ENCODE measurements around the gene NEGR1. TPM values are rescaled to one million over a fixed set of nuclear protein-coding genes. Genes with fewer than 3 reads are reported as not detected.

The NEGR1 gene
- total RNA-seq, 1 experiment from 2014 or later = 1.3 TPM

GRCh38 chr1:72235062-72235461, 47.3 kb downstream of the NEGR1 start:
- DNase-seq (ENCODE audit: low read depth) = no peak

DNA sequence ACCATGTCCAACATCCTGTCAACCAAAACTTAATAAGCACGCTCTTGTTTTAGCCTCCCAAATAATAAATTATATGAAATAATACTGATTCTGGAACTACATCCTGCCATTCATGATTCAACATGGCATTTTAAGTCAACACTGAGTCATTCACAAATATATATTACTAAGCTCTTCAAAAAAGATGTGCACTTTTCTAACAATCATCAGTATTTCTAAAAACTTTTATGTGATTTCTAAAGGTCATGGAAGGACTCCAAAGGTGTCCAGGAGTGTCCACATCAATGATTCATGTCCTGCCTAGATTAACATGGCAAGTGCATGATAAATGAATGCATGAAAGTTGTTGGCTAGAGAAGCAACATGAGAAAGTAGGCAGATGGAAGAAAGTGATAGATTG, 51.6 kb downstream of the NEGR1 start:
- DNase-seq (ENCODE audit: low read depth) = peak; percentile 68

GRCh38 chr1:72229893-72230292, 52.4 kb downstream of the NEGR1 start:
- peak; percentile 22 for DNase-seq (ENCODE audit: low read depth)

DNA sequence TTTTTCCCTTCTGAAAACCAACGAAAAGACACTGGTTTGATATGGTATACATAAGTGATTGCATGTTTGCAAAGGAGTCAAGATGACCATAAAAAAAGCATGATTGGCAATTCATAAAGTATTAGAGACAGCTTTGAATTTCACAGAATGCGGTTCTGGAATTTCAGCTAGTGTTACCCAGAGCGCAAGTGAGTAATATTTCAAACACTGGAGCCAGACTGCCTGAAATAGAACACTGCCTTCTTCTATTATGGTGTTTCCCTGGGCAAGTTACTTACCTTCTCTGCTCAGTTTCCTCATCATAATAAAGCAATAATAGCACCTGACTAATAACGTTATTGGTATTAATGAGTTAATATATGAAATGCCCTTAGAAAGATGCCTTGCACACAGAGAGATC, 54.7 kb downstream of the NEGR1 start:
- DNase-seq (ENCODE audit: low read depth) = peak; percentile 3

DNA sequence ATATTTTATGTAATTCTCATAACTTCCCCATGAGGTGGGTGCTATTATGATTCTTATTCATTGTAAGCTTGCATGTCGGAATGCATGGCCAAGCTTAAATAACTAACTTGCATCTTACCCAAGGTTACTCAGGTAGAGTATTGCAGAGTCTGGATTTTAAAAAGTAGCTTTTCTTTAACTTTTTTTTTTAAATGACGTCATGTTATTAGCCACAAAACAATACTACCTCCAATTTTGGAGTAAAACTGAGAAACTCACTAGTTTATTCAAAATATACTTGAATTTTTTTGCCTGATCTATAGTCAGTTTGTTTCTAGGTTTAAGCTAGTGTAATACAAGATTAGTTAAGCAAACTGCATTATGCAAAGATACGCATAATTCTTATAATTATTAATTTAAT, 57.8 kb downstream of the NEGR1 start:
- no peak for DNase-seq (ENCODE audit: low read depth)

DNA sequence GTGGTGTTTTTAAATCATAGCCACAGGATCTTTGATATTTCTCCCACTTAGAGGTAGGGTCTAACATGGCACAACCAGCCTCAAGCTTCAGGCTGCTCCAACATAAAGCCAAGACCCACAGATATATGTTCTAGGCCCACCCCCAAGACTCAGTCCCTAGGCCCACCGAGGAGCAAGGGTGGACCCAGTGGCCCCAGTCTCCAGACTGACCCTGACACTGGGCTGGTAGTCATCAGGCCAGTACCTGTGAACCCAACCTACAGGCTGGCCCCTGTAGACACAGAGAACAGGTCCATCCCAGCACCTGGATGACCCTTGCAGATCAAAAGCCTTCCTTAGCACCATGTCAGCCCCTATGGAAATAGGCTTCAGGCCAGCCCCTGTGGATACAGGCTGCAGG, 60.5 kb downstream of the NEGR1 start:
- no peak for DNase-seq (ENCODE audit: low read depth)

- DNase-seq (ENCODE audit: low read depth) = no peak
Observed at GRCh38 chr1:72218141-72218739, 64.1 kb downstream of the NEGR1 start.

- no peak for DNase-seq (ENCODE audit: low read depth)
Observed at GRCh38 chr1:72207059-72207458, 75.3 kb downstream of the NEGR1 start.

- peak; percentile 14 for DNase-seq (ENCODE audit: low read depth)
Observed at GRCh38 chr1:72202761-72203160, 79.6 kb downstream of the NEGR1 start.

DNA sequence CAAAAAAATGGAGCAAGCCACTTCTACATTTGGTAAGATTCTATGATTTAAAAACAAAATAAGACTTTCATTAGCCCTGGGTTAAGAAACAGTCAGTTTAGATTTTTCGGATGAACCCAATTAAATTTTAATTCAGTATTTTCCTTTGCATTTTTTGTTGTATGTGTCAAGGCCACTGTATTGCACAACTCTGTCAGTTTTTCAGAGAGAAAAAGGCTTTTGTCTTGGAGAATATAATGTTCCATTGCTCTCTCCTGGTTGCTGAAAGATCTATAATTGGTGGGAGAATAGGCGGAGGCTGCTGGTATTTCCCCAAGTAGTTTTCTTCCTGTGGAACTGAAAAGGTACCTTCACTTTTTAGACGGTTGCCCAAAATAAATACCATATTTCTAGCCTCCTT, 84.6 kb downstream of the NEGR1 start:
- DNase-seq (ENCODE audit: low read depth) = no peak

GRCh38 chr1:72186733-72187307, 95.5 kb downstream of the NEGR1 start:
- peak; percentile 23 for DNase-seq (ENCODE audit: low read depth)

DNA sequence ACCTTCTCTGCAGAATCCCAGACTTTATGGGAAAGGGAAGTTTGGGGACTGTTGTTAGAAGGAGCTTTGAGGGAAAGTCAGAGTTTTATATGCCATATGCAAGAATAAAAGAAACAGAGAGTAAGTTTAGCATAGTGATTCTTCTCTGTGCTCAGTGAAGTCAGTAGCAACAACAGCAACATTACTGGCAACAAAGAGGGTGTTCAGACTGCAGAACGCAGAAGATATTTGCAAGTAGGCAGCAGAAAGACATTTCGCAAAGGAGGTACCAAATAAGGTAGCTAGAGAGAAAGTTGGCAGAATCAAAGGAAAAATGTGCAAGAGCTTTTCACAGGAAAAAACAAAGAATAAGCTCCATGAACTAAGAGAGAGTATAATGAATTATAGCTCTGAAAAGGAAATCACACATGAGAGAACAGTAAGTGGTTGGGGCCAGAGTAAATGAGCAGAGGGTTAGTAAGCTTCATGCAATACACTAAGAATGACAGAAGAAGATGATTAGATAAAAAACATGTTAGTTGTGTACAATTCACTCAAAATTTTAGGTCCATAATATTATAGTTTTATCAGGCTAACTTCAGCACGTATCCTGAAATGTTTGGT, 98.1 kb downstream of the NEGR1 start:
- no peak for DNase-seq (ENCODE audit: low read depth)

- DNase-seq (ENCODE audit: low read depth) = no peak
Observed at GRCh38 chr1:72182859-72183258, 99.5 kb downstream of the NEGR1 start.

DNA sequence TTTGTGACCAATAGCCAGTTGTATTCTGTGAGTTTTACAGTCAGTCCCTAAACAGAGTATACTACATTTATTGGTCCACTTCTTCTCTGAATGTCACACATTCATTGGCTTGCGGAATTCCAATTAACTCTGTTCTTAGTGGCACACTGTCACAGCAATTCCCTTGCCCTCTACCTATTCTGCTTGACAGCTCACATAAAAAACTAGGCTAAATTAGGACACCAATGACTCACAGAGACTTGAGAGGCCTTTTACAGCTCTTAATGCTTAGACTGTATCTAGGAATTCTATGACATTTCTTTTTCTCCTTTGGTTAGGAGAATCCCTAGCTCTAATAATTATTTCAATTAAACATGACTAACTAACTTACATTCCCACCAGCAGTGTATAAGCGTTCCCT, 104.1 kb downstream of the NEGR1 start:
- peak; percentile 45 for DNase-seq (ENCODE audit: low read depth)

DNA sequence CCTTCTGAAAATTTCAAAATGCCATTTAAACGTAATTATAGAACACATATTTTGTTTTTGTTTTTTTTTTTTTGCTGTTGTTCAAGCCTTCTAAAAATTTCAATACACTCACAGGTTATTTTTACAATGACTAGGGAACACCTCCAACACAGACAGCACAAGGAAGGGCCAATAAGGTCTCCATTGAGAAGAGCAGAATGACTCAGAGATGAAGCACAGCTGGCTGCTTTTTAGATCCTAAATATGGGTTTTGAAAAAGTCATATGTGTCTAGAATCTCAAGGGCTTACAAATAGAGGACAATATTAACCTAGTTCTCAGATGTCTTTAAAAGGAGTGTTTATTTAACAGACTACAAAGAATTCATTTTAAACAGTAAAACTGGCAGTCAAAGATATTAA, 104.6 kb downstream of the NEGR1 start:
- DNase-seq (ENCODE audit: low read depth) = peak; percentile 11

DNA sequence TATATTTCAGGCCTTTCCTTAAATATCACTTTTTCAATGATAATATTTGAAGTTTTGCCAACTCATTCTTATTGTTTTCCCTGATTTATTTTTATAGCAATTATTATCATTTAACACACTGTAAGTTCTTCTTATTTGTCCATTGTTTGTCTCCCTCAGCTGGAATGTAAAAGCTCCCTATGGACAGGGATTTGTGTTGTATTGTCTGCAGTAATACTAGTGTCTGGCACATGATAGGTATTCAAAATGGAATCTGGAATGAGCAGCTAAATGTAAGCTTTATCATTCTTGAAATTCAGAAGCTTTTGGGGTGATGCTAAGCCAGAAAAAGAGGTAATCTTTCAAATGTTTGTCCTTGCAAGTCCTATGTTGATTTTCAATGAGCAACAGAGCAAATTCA, 112.1 kb downstream of the NEGR1 start:
- no peak for DNase-seq (ENCODE audit: low read depth)

GRCh38 chr1:72166426-72166825, 115.9 kb downstream of the NEGR1 start:
- no peak for DNase-seq (ENCODE audit: low read depth)

DNA sequence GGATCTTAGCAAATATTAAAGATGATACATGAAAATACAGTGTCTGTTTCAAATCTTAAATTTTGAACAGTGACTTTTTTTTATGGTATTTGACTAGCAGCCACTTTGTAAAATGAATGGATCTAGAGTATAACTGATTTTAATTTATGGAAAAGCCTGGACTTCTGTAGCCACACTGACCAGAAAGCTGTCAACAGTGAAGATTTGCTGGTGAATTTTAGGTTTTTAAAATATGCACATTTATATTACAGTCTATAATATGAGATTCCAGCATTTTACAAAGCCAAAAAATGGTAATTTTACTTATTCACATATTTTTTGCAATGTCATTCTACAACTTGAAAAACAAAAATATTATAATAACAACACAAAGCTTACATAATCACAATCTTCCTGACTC, 131.8 kb downstream of the NEGR1 start:
- no peak for DNase-seq (ENCODE audit: low read depth)

DNA sequence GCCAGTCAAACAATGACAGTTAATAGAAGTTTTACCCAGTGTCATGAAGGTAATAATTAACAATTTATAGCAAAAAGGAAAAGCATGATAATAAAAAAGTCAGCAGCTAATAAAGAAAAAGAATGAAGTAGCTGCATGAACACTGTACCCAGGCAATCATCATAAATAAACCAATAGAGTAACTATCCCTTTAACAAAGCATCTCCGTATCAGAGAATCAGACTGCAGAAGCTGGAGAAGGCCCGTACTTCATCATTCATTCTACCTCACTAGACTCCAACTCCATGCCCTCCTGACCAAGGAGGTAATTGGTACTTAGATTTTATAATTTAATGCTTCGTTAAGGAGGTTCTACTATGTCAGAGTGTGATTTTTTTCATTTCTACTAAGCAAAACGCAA, 140.5 kb downstream of the NEGR1 start:
- DNase-seq (ENCODE audit: low read depth) = no peak

DNA sequence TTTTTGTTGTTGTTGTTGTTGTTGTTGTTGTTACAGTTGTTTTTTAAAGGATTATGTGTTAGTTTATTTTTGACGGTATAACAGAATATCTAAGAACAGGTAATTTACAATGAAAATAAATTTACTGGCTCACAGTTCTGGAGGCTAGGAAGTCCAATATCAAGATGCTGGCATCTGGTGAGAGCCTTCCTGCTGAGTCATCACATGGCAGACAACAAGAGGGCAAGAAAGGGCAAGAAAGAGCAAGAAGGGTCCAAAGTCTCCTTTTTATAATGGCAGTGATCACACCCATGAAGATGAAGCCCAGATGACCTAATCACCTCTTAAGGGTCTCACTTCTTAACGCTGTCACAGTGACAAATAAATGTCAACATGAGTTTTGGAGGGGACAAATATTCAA, 142.1 kb downstream of the NEGR1 start:
- DNase-seq (ENCODE audit: low read depth) = peak; percentile 27

DNA sequence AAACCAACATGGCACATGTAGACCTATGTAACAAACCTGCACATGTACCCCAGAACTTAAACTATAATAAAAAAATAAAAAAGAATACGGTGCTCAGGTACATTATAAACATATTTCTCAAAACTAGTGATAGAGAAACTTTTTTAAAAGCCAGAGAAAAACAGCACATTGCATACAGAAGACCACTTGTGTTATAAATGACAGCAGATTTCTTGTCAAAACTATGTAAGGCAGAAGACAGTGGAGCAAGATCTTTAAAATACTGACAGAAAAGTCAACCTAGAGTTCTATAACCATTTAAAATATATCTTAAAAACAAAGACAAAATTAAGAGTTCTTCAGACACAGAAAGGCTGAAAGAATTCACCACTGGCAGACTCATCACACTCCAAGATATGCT, 144.7 kb downstream of the NEGR1 start:
- no peak for DNase-seq (ENCODE audit: low read depth)

DNA sequence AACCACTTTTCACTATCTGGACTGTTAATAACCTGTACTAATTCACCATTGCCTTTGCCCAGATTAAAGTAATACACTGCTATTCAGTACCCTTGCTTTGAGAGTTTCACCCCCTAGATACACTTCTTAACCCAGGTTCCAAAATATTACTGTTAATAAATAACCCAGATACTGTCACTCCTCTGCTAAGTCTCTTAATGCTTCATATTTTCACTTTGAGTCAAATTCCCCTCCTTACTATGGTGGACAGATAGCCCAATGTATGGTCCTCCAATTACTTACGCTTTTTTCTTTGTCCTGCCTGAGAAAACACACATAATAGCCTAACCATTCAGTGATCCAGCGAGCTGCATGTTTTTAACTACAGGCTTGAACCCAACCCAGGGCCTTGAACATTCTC, 152.5 kb downstream of the NEGR1 start:
- no peak for DNase-seq (ENCODE audit: low read depth)

GRCh38 chr1:72122099-72122880, 160.0 kb downstream of the NEGR1 start:
- DNase-seq (ENCODE audit: low read depth) = no peak
